Astrocyte of the spinal cord (primary cell): ENCODE data around the gene ACTR3C.
A peak's percentile ranks its signal among the peaks of the same experiment; 100 is the strongest.

Experiments
- DNase-seq: peaks from one replicate; pipeline ENCODE4 v3.0.0; 2011; ENCODE audit warnings: low read depth, low spot score
- H3K4me3 ChIP-seq: 2 replicates; pipeline ENCODE4 v1.5.1; 2011; ENCODE audit warnings: low read depth, mild to moderate bottlenecking, low read length, moderate library complexity
- CTCF ChIP-seq: IDR thresholded peaks from 2 replicates; pipeline ENCODE4 v1.5.1; 2012; ENCODE audit warnings: low read depth, mild to moderate bottlenecking, low read length, inconsistent platforms
- in situ Hi-C: cut with HindIII; loops from 2 replicates; pipeline ENCODE4 v1.10.0; 2017; ENCODE audit warnings: low sequenced_read_pairs

Gene ACTR3C

GRCh38 chr7:150368884-150369747 lies 45.8 kb upstream of the ACTR3C start:
- TF ChIP-seq CTCF: no peak
- H3K4me3 ChIP-seq: peak overlapping the region; percentile 74
- peak; percentile 63 for DNase-seq
- in situ Hi-C loops: no loop called here

GRCh38 chr7:150368096-150368883 lies 44.9 kb upstream of the ACTR3C start, which contains the start of gene REPIN1:
Gene REPIN1, plus strand, starts transcription at chr7:150368822. Its CDS starts 890 bp downstream, at chr7:150369712.
- in situ Hi-C loops: no loop called here
- H3K4me3 ChIP-seq: peak within 1 kb of the TSS; percentile 74
- TF ChIP-seq CTCF: no peak
- peak; percentile 78 for DNase-seq

- H3K4me3 ChIP-seq: peak overlapping the region; percentile 74
- in situ Hi-C loops: no loop called here
- no peak for TF ChIP-seq CTCF
- DNase-seq: no peak
Measured at GRCh38 chr7:150367677-150368095, 44.3 kb upstream of the ACTR3C start.

- in situ Hi-C loops: no loop called here
Measured at GRCh38 chr7:150365673-150366398, 42.5 kb upstream of the ACTR3C start.

GRCh38 chr7:150365194-150365593 lies 41.8 kb upstream of the ACTR3C start:
- in situ Hi-C loops: no loop called here

More at GRCh38 chr7:150365673-150366398, 42.5 kb upstream of the ACTR3C start:
- no peak for TF ChIP-seq CTCF
- no peak for DNase-seq
- no peak overlapping the region for H3K4me3 ChIP-seq

More at GRCh38 chr7:150365194-150365593, 41.8 kb upstream of the ACTR3C start:
- no peak overlapping the region for H3K4me3 ChIP-seq
- no peak for DNase-seq
- no peak for TF ChIP-seq CTCF
